Testis (tissue), 2 donors: ENCODE data around the gene KDM5C.

Experiments used
- POLR2A ChIP-seq: fragments of 450-650 bp; IDR thresholded peaks from one replicate; pipeline ENCODE4 v1.6.1; 2017; ENCODE audit warnings: antibody characterized with exemption, mild to moderate bottlenecking, moderate library complexity
- TF ChIP-seq, protein P1 (sequence below), 3 experiments: fragments of 450-650 bp in 2 of 3; fragments of 200-600 bp in 1 of 3; sonication (generic) in 1 of 3; IDR thresholded peaks; one replicate each; pipeline ENCODE4 v1.5.1; 2016 to 2019; ENCODE audit warnings: antibody characterized with exemption in 3 of 3, mild to moderate bottlenecking in 2 of 3, moderate library complexity in 1 of 3

DNA sequence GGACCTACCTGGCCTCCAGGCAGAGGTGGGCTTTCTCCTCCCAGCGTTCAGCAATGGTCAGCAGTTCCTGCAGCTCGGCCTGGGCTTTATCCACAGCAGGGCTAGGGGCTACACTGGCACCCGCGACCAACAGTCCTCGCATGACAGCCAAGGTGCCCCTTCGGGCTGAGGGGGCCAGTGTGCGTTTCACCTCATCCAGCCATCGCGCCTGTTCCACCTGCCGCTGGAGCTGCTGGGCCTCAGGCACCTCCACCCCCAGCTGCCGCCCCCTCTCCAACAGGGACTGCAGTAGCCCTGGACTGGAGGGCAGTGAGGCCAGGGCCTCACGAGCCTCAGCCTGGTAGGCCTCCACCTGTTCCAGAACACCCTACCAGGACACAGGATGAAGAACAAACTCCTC, 28.3 kb downstream of the KDM5C start:
- TF ChIP-seq, protein P1, sequence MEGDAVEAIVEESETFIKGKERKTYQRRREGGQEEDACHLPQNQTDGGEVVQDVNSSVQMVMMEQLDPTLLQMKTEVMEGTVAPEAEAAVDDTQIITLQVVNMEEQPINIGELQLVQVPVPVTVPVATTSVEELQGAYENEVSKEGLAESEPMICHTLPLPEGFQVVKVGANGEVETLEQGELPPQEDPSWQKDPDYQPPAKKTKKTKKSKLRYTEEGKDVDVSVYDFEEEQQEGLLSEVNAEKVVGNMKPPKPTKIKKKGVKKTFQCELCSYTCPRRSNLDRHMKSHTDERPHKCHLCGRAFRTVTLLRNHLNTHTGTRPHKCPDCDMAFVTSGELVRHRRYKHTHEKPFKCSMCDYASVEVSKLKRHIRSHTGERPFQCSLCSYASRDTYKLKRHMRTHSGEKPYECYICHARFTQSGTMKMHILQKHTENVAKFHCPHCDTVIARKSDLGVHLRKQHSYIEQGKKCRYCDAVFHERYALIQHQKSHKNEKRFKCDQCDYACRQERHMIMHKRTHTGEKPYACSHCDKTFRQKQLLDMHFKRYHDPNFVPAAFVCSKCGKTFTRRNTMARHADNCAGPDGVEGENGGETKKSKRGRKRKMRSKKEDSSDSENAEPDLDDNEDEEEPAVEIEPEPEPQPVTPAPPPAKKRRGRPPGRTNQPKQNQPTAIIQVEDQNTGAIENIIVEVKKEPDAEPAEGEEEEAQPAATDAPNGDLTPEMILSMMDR (IDR thresholded peaks at IDR 0.05), result no peak
- TF ChIP-seq POLR2A, result no peak
